Transverse colon (tissue), 4 donors: ENCODE results near the gene BASP1.
"Not testable (repeated sequence)": the region's sequence is repeated elsewhere in the genome, so short reads cannot be mapped to it uniquely, and the experiment has no call there.

Source experiments
- CTCF ChIP-seq, 5 experiments: fragments of 200-600 bp in 3 of 5; fragments of 450-650 bp in 2 of 5; sonication (generic) in 3 of 5; IDR thresholded peaks; 1 replicate in 2 of 5; 2 replicates in 3 of 5; pipeline ENCODE4 v1.5.1; 2016 to 2017; ENCODE audit warnings: antibody characterized with exemption in 5 of 5, inconsistent platforms in 3 of 5, mild to moderate bottlenecking in 2 of 5, moderate library complexity in 1 of 5
- POLR2A ChIP-seq: fragments of 450-650 bp; IDR thresholded peaks from one replicate; pipeline ENCODE4 v1.6.1; 2016; ENCODE audit warnings: antibody characterized with exemption, mild to moderate bottlenecking, moderate library complexity
- POLR2AphosphoS5 ChIP-seq, 3 donors: sonication (generic); formaldehyde crosslinking; IDR thresholded peaks; one replicate each; pipeline ENCODE4 v1.6.1; 2016; ENCODE audit warnings: antibody characterized with exemption in 3 of 3

- not testable (repeated sequence) for TF ChIP-seq CTCF (IDR thresholded peaks at IDR 0.05); POLR2A; POLR2AphosphoS5 (IDR thresholded peaks at IDR 0.05)
Measured at GRCh38 chr5:17249841-17250240, 32.4 kb downstream of the BASP1 start.
